T-helper 17 cell (primary cell): ENCODE measurements around the gene KRTAP10-1. TPM values are rescaled to one million over a fixed set of nuclear protein-coding genes. Genes with fewer than 3 reads are reported as not detected.

Experiments used
- ATAC-seq: fragments of 150-1000 bp; cut with Tn5 transposase; 2 replicates; pipeline ENCODE4 v1.10.0; 2021; ENCODE audit warnings: mild to moderate bottlenecking, moderate library complexity
- DNase-seq, 3 donors: peaks; one replicate each; pipeline versions ENCODE4 v3.0.0 to v3.0.0-alpha.2; 2020 to 2021
- H3K9me3 ChIP-seq: one replicate; pipeline ENCODE4 v1.7.0; 2013; ENCODE audit warnings: low read length, mild to moderate bottlenecking; ENCODE audit not compliant: control insufficient read depth, poor library complexity, severe bottlenecking
- H3K27ac Mint-ChIP-seq: one replicate; pipeline ENCODE4 v1.8.0; 2022; ENCODE audit warnings: mild to moderate bottlenecking, moderate library complexity, mixed read lengths
- H3K27me3 Mint-ChIP-seq: one replicate; pipeline ENCODE4 v1.8.0; 2022; ENCODE audit warnings: mixed read lengths
- H3K36me3 Mint-ChIP-seq: one replicate; pipeline ENCODE4 v1.8.0; 2022; ENCODE audit warnings: low read depth, mixed read lengths
- H3K4me1 Mint-ChIP-seq: one replicate; pipeline ENCODE4 v1.8.0; 2022; ENCODE audit warnings: mild to moderate bottlenecking, mixed read lengths
- H3K4me3 Mint-ChIP-seq: one replicate; pipeline ENCODE4 v1.8.0; 2022; ENCODE audit warnings: mild to moderate bottlenecking, moderate library complexity, mixed read lengths
- total RNA-seq, 4 donors: library from RNA in 2 of 4; stranded (reverse) in 2 of 4; gene quantifications; one replicate each; pipeline ENCODE4 v1.2.3 and lab custom pipeline; 2022 to 2026

Gene KRTAP10-1
- total RNA-seq, 2 donors from 2014 or later, result not detected

DNA sequence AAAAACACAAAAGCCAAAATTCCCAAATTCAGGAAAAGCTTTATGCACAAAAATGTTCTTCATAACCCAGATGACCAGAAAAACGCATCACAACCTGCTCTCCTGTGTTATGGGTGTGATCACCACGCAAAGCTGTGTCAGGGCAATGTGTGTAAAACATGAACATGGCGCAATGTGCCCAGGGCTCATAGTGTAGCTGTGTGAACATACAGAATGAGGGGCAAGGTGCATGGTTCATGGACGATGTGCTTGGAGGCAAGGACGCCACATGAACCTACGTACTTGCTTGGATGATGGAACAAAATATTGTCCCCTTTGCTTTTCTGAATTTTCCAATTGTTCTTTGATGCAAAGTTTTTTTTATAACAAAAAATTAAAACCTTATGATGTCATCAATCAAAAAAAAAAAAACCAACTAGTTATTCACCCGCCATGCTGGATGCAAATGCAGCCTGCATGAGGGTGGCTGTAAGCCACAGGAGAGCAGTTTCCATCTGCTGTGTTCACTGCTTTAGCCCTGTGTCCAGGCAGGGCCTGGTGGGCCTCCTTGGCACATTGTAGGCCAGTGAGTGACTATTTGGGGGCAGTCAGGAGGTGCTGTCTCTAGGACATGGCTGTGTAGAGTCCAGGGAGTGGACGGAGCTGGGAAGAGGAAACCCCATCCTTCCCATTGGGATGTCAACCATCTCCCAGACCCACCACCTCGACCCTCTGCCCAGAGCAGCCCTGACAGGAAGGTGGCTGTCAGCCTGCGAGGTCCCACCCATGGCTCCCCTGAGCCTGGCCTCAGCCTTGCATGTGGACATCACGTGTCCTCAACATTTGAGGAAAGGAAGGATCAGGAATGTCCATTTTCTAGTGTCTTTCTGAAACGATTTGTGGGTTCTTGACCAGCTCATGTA is 13.6 kb downstream of the KRTAP10-1 start:
- ATAC-seq, result no peak
- H3K4me3 Mint-ChIP-seq, result no peak overlapping the region
- no peaks in the 10 kb centered on the region for H3K9me3 ChIP-seq
- H3K36me3 Mint-ChIP-seq, result peaks cover 3% of the 10 kb centered on the region
- H3K4me1 Mint-ChIP-seq, result peaks cover 8% of the 10 kb centered on the region
- no peak overlapping the region for H3K27ac Mint-ChIP-seq
- DNase-seq, result peak in 1 of 3 donors; percentile 0
- H3K27me3 Mint-ChIP-seq, result no peaks in the 10 kb centered on the region

DNA sequence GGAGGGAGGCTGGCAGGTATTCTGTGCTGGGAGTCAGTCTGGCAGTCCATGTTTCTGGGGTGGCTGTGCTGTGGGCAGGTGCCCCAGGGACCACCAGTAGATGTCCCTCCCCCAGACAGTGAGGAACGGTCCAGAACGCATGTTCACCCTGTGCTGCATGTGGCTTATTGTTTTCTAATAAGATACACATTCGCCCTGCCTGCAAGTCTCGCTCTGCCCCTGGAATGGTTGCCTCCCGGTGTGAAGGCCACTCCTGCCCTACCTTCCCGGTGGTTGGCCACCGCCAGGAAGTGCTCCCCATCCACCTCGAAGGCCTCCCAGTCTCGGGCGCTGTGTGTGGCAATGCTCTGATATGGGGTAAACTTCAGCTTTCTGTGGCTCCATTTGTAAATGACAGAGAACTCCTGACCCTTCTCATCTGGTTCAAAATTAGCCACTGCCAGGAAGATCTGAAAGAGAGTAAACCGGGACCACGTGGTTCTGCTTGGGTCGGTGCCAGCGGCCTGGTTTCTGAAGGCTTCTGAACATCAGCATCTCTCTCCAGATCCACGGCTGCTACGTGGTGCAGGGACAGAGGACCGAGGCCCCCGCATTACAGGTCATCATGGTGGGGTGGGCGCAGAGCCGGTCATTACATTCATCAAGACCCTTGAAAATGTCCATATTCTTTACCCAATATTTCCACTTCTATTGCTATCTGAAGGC is 14.5 kb downstream of the KRTAP10-1 start:
- H3K4me3 Mint-ChIP-seq, result no peak overlapping the region
- peaks cover 3% of the 10 kb centered on the region for H3K36me3 Mint-ChIP-seq
- ATAC-seq (no peak), DNase-seq (no peak)
- H3K9me3 ChIP-seq, result no peaks in the 10 kb centered on the region
- no peak overlapping the region for H3K27ac Mint-ChIP-seq
- H3K27me3 Mint-ChIP-seq, result peaks cover 1% of the 10 kb centered on the region
- H3K4me1 Mint-ChIP-seq, result peaks cover 8% of the 10 kb centered on the region

DNA sequence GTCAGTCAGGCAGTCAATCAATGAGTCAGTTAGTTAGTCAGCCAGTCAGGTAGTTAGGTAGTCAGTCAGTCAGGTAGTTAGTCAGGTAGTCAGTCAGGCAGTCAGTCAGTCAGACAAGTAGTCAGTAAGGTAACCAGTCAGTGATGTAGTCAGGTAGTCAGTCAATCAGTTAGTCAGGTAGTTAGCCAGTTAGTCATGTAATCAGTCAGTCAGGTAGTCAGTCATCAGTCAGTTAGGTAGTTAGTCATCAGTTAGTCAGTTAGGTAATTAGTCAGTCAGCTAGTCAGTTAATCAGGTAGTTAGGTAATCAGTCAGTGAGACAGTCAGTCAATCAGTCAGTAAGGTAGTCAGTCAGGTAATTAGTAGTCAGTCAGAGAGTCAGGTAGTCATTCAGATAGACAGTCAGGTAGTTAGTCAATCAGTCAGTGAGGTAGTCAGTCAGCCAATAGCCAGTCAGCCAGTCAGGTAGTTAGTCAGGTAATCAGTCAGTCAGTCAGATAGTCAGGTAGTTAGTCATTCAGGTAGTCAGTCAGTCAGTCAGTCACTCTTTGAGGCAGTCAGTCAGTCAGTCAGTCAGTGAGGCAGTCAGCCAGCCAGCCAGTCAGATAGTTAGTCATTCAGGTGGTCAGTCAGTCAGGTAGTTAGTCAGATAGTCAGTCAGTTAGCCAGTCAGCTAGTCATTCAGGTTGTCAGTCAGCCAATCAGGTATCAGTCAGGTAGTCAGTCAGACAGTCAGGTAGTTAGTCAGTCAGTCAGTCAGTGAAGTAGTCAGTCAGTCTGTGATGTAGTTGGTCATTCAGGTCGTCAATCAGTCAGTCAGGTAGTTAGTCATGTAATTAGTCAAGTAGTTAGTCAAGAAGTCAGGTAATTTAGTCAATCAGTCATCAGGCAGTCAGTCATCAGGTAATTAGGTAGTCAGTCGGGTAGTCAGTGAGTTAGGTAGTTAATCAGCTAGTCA is 15.3 kb downstream of the KRTAP10-1 start:
- no peaks in the 10 kb centered on the region for H3K36me3 Mint-ChIP-seq
- DNase-seq, result no peak
- no peak overlapping the region for H3K4me3 Mint-ChIP-seq

DNA sequence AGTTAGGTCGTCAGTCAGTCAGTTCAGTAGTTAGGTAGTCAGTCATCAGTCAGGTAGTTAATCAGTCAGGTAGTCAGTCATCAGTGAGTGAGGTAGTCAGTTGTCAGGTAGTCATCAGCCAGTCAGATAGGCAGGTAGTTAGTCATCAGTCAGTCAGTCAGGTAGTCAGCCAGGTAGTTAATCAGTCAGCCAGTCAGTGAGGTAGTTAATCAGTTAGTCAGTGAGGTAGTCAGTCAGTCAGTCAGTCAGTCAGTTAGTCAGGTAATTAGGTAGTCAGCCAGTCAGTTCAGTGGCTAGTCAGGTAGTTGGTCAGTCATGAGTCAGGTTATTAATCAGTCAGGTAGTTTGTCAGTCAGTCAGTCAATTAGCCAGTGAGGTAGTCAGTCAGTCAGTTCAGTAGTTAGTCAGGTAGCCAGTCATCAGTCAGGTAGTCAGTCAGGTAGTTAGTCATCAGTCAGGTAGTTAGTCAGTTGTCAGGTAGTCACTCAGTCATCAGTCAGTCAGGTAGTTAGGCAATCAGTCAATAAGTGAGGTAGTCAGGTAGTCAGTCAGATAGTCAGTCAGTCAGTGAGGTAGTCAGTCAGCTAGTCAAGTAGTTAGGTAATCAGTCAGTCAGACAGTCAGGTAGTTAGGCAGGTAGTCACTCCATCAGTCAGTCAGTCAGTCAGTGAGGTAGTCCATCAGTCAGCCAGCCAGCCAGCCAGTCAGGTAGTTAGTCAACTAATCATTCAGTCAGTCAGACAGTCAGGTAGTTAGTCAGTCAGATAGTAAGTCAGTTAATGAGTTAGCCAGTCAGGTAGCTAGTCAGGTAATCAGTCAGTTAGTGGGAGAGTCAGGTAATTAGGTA is 16.2 kb downstream of the KRTAP10-1 start:
- H3K27ac Mint-ChIP-seq, result no peak overlapping the region

More for the DNA sequence above, 15.3 kb downstream of the KRTAP10-1 start:
- Mint-ChIP-seq H3K4me1 (peaks cover 3% of the 10 kb centered on the region), H3K27ac (no peak overlapping the region), H3K27me3 (peaks cover 4% of the 10 kb centered on the region)
- no peaks in the 10 kb centered on the region for H3K9me3 ChIP-seq
- no peak for ATAC-seq

DNA sequence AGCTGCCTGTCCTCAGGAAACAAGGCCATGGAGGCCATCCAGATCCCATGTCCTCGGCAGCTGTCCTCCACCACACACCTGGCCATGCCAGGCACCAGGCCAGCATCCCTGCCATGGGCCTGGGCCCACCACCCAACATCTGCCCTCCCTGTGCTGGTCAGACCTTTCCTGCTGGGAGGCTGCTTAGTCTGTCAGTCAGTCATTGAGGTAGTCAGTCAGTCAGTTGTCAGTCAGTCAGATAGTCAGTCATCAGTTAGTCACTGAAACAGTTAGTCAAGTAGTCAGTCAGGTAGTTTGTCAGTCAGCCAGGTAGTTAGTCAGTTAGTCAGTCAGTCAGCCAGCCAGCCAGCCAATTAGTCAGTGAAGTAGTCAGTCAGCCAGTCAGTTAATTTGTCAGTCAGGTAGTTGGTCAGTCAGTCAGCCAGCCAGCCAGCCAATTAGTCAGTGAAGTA is 17.2 kb downstream of the KRTAP10-1 start:
- DNase-seq (no peak), ATAC-seq (no peak)
- no peaks in the 10 kb centered on the region for H3K36me3 Mint-ChIP-seq
- no peaks in the 10 kb centered on the region for H3K9me3 ChIP-seq
- H3K27me3 Mint-ChIP-seq, result peaks cover 4% of the 10 kb centered on the region
- no peaks in the 10 kb centered on the region for H3K4me1 Mint-ChIP-seq
- H3K27ac Mint-ChIP-seq, result no peak overlapping the region
- no peak overlapping the region for H3K4me3 Mint-ChIP-seq

More for the DNA sequence above, 16.2 kb downstream of the KRTAP10-1 start:
- Mint-ChIP-seq H3K4me3 (no peak overlapping the region), H3K36me3 (no peaks in the 10 kb centered on the region), H3K27me3 (peaks cover 4% of the 10 kb centered on the region), H3K4me1 (no peaks in the 10 kb centered on the region)
- ATAC-seq (no peak), DNase-seq (no peak)
- no peaks in the 10 kb centered on the region for H3K9me3 ChIP-seq

DNA sequence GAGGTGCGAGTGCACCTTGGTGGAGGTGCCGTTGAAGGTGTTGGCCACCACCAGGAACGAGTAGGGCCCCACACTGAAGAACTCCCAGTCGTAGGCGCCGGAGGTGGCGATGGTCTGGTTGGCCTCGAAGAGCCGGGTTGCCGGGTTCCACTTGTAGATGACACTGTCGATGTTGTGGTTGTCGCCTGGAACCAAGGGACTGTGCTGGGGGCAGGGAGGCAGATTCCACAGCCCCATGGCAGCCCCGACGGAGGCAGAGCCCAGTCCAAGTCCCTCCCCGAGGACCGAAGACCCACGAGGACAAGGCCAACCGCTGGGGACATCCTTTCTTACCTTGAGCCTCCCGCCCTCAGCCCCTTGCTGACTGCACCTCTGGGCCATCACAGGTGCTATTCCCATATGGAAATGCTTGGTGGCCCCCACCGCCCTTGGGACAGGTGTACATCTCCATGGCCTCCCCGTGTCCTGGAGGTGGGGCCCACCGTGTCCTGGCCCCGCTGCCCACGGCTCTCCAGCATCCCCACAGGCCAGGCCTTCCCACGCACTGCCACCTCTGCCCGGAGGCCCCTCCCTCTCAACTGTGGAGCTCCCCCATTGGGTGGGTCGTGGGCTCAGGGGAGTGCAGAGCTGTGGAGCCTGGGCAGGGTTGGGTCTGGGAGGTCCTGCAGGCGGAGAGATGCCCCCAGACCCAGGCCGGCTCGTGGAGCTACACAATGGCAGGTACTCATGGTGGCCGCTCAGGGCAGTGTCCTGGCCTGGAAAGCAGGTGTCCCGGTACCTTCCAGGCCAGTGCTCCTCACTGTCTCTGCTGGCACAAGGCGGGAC is 17.9 kb downstream of the KRTAP10-1 start:
- H3K9me3 ChIP-seq, result no peaks in the 10 kb centered on the region
- ATAC-seq (no peak), DNase-seq (no peak)
- H3K4me3 Mint-ChIP-seq, result no peak overlapping the region
- no peaks in the 10 kb centered on the region for H3K4me1 Mint-ChIP-seq
- H3K27ac Mint-ChIP-seq, result no peak overlapping the region
- peaks cover 4% of the 10 kb centered on the region for H3K27me3 Mint-ChIP-seq
- no peaks in the 10 kb centered on the region for H3K36me3 Mint-ChIP-seq

DNA sequence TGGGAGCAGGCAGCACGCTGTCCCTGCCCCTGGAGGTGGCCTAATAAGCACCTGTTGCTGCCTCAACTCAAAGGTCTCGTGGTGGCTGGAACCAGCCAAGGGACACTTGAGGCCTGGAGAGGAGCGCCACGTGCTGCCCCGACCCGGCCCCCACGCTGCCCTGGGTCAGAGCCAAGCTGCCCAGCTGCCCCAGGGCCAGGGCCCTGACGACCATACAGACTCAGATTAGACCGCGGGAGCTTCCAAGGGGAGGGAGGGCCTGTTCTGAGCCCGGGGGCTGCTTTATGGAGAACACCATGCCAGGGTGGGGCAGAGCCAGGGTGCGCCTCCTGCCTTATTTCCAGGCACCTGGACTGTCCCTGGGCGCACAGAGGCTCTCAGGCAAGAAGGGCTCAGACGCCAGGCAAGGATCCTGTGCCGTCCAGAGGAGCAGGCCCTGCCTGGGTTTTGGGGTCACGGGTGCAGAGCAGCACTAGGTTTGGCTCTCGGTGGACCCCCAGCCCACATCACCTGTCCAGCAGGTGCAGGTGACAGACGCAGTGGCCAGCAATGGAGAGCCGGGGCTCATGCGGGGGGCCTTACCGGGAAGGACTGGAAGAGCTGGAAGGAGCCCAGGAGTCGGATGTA is 18.6 kb downstream of the KRTAP10-1 start:
- Mint-ChIP-seq H3K4me3 (no peak overlapping the region), H3K4me1 (peaks cover 2% of the 10 kb centered on the region)
- DNase-seq, result no peak

DNA sequence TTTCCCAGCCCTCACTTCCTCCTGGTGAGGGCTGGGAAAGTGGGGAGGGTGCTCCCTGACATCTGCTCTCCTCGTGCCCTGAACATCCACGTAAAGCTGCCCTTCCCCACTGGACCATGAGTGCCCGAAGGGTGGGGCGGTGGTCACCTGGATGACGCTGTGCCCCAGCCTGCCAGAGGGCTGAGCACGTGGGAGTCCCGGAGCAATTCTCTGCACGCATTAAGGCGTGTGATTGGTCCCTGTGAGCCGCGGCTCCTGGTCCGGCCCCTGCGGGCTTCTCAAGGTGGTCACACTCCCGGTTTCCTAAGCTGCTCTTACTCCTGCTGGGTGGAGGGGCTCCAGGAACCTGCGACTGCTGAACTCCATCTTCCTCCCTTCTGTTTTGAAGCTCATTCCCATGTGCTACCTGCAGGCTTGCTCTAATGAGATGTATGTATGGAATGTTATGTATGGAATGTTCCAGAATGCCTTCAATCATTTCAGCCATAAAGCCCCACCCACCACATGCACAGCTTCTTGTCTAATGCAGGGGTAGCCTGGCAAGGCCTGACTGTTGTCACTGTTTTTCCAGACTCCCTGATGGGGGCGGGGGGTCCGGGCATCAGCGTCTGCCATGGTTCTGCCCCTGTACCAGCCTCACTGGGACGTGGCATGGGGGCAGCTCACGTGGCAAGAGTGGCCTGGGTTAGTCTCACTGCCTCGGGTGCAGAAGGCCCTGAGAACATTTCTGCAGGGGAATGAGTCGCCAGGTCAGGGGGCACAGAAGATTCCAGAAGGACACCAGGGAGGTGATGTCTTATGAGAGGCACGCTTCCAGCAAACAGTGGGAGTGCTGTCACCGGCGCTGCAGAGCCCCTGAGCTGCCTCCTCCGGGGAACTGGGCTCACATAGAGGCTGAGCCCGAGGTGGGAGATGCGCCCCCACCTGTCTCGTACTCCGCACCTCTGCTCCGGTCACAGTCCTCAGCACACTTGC is 19.4 kb downstream of the KRTAP10-1 start:
- Mint-ChIP-seq H3K27ac (no peak overlapping the region), H3K4me1 (peaks cover 2% of the 10 kb centered on the region), H3K36me3 (no peaks in the 10 kb centered on the region), H3K4me3 (no peak overlapping the region), H3K27me3 (peaks cover 4% of the 10 kb centered on the region)
- DNase-seq, result no peak
- no peaks in the 10 kb centered on the region for H3K9me3 ChIP-seq
- ATAC-seq, result no peak

More for the DNA sequence above, 18.6 kb downstream of the KRTAP10-1 start:
- ATAC-seq, result no peak
- Mint-ChIP-seq H3K27me3 (peaks cover 4% of the 10 kb centered on the region), H3K36me3 (no peaks in the 10 kb centered on the region), H3K27ac (no peak overlapping the region)
- no peaks in the 10 kb centered on the region for H3K9me3 ChIP-seq

DNA sequence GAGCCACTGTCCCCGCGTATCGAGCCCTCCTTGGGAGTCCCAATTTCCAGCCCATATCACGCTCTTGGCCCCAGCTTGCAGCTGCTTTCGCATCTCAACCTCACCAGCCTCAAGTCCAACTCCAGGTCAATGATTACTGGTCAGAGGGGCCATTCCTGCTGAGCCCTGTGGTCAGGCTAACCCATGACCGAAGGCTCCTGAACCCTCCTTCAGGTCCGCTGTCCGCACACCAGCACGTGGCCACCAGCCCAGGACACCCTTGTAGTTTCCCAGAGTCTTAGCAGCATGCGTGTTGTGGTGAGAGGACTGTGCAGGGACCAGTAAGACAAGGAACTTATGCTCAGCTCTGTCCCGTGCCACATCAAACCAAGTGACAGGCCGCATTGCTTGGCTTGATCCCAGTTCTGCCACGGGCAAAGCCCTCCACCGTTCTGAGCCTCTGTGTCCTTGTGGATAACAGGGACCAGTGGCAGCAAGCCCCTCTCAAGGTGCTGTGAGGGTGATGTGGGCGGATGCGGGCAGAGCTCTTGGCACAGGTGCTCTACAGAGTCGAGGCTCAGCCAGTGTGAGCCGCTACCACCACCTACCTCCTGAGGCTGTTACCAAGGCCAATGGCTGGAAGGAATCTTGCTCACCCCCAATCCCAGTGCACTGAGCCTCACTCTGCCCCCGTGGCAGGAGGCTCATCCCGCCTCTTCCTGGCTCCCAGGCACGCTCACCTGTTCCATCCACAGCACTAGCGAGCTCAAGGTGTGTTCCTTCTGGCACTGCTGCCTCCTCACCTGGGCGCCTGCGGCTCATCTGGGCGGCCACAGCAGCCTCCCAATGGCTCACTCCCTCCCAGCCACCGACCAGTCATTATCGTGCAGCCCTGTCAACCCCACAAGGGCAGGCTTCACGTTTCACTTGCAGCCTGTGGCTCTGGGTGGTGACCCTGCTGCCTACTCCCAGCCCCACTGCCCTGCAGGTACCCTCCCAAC is 20.4 kb downstream of the KRTAP10-1 start:
- Mint-ChIP-seq H3K27me3 (peaks cover 4% of the 10 kb centered on the region), H3K36me3 (no peaks in the 10 kb centered on the region), H3K4me3 (no peak overlapping the region), H3K27ac (no peak overlapping the region), H3K4me1 (peaks cover 2% of the 10 kb centered on the region)
- DNase-seq, result no peak
- no peak for ATAC-seq
- H3K9me3 ChIP-seq, result no peaks in the 10 kb centered on the region

DNA sequence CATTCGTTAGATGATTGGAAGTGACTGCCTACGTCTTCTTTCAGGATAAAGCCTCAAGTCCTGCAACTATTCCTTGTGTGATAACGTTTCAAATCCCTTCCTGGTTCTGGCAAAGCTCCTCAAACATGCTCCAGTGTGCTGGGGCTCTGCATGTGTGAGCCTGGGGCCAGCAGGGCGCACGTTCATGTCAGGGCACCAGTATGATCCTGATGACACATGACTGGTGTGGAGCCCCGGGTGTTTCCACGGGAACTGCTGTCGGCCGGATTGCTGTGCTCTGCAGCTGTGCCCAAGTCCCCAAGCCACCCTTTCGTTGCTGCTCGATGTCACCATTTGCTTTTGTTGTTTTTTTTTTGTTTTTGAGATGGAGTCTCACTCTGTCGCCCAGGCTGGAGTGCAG is 21.3 kb downstream of the KRTAP10-1 start:
- peaks cover 4% of the 10 kb centered on the region for H3K27me3 Mint-ChIP-seq
- H3K4me1 Mint-ChIP-seq, result peaks cover 2% of the 10 kb centered on the region
- H3K4me3 Mint-ChIP-seq, result no peak overlapping the region
- H3K36me3 Mint-ChIP-seq, result no peaks in the 10 kb centered on the region
- H3K27ac Mint-ChIP-seq, result no peak overlapping the region
- no peak for DNase-seq
- no peaks in the 10 kb centered on the region for H3K9me3 ChIP-seq
- ATAC-seq, result no peak
